Effector memory CD8-positive, alpha-beta T cell (primary cell): ENCODE results near the gene TAF12.
"Not testable (repeated sequence)": the region's sequence is repeated elsewhere in the genome, so short reads cannot be mapped to it uniquely, and the experiment has no call there.

Experiments
- ATAC-seq: fragments of 150-1000 bp; cut with Tn5 transposase; replicated peaks from 2 replicates; pipeline ENCODE4 v1.10.0; 2021; ENCODE audit warnings: mild to moderate bottlenecking, moderate library complexity
- DNase-seq, 3 experiments: peaks; one replicate each; pipeline ENCODE4 v3.0.0; 2021
- H3K27ac Mint-ChIP-seq, 2 donors: one replicate each; pipeline ENCODE4 v1.8.0; 2022; ENCODE audit warnings: mild to moderate bottlenecking in 2 of 2, mixed read lengths in 2 of 2, moderate library complexity in 2 of 2
- H3K27me3 Mint-ChIP-seq, 2 donors: one replicate each; pipeline ENCODE4 v1.8.0; 2022; ENCODE audit warnings: mixed read lengths in 2 of 2
- H3K36me3 Mint-ChIP-seq: one replicate; pipeline ENCODE4 v1.8.0; 2022; ENCODE audit warnings: mild to moderate bottlenecking, moderate library complexity, mixed read lengths; ENCODE audit not compliant: insufficient read depth
- H3K4me1 Mint-ChIP-seq, 2 donors: one replicate each; pipeline ENCODE4 v1.8.0; 2022; ENCODE audit warnings: low read depth in 2 of 2, mixed read lengths in 2 of 2
- H3K4me3 Mint-ChIP-seq, 2 donors: one replicate each; pipeline ENCODE4 v1.8.0; 2022; ENCODE audit warnings: mild to moderate bottlenecking in 2 of 2, mixed read lengths in 2 of 2, moderate library complexity in 2 of 2
- H3K9me3 Mint-ChIP-seq, 2 donors: one replicate each; pipeline ENCODE4 v1.8.0; 2022; ENCODE audit warnings: mixed read lengths in 2 of 2

TAF12 gene

GRCh38 chr1:28586585-28587391 is 56.1 kb downstream of the TAF12 start:
- H3K4me1 Mint-ChIP-seq = peaks cover 8 to 12% of the 10 kb centered on the region in 2 donors
- H3K36me3 Mint-ChIP-seq, H3K9me3 Mint-ChIP-seq, H3K27ac Mint-ChIP-seq, H3K27me3 Mint-ChIP-seq, DNase-seq, ATAC-seq, H3K4me3 Mint-ChIP-seq: not testable (repeated sequence)

- ATAC-seq (no peak), DNase-seq (no peak)
- Mint-ChIP-seq H3K36me3 (peaks cover 49% of the 10 kb centered on the region), H3K9me3 (no peaks in the 10 kb centered on the region), H3K27ac (peak overlapping the region; percentile 63 to 93), H3K27me3 (no peaks in the 10 kb centered on the region), H3K4me3 (peak overlapping the region; percentile 91 to 94), H3K4me1 (peaks cover 38 to 41% of the 10 kb centered on the region in 2 donors)
These were observed 60.6 kb downstream of the TAF12 start for GRCh38 chr1:28582248-28582615.

- Mint-ChIP-seq H3K4me1 (peaks cover 39 to 41% of the 10 kb centered on the region in 2 donors), H3K4me3 (peak overlapping the region; percentile 91 to 94), H3K36me3 (peaks cover 55% of the 10 kb centered on the region), H3K27ac (peak overlapping the region; percentile 63 to 93), H3K9me3 (no peaks in the 10 kb centered on the region), H3K27me3 (no peaks in the 10 kb centered on the region)
- ATAC-seq (peak; percentile 89), DNase-seq (peak; percentile 87 to 92 (median 90))
These were observed 61.2 kb downstream of the TAF12 start for GRCh38 chr1:28581531-28582247.

- H3K27ac Mint-ChIP-seq = peak overlapping the region; percentile 63 to 93
- H3K36me3 Mint-ChIP-seq = peaks cover 62% of the 10 kb centered on the region
- DNase-seq (peak; percentile 50 to 52 (median 50)), ATAC-seq (peak; percentile 62)
- H3K27me3 Mint-ChIP-seq = no peaks in the 10 kb centered on the region
- H3K4me1 Mint-ChIP-seq = peaks cover 39 to 41% of the 10 kb centered on the region in 2 donors
- H3K4me3 Mint-ChIP-seq = peak overlapping the region; percentile 91 to 94
- no peaks in the 10 kb centered on the region for H3K9me3 Mint-ChIP-seq
These were observed 61.9 kb downstream of the TAF12 start for GRCh38 chr1:28580722-28581530.

GRCh38 chr1:28579401-28579800 is 63.5 kb downstream of the TAF12 start:
- H3K9me3 Mint-ChIP-seq = no peaks in the 10 kb centered on the region
- ATAC-seq (no peak), DNase-seq (no peak)
- peak overlapping the region; percentile 91 to 94 for H3K4me3 Mint-ChIP-seq
- peaks cover 39 to 41% of the 10 kb centered on the region in 2 donors for H3K4me1 Mint-ChIP-seq
- H3K27ac Mint-ChIP-seq = peak overlapping the region; percentile 63 to 93
- no peaks in the 10 kb centered on the region for H3K27me3 Mint-ChIP-seq
- peaks cover 76% of the 10 kb centered on the region for H3K36me3 Mint-ChIP-seq

GRCh38 chr1:28578696-28579218 is 64.1 kb downstream of the TAF12 start:
- no peaks in the 10 kb centered on the region for H3K9me3 Mint-ChIP-seq
- H3K4me1 Mint-ChIP-seq = peaks cover 39 to 41% of the 10 kb centered on the region in 2 donors
- ATAC-seq (no peak), DNase-seq (no peak)
- H3K4me3 Mint-ChIP-seq = peak overlapping the region; percentile 19 to 91
- no peaks in the 10 kb centered on the region for H3K27me3 Mint-ChIP-seq
- peaks cover 83% of the 10 kb centered on the region for H3K36me3 Mint-ChIP-seq
- peak overlapping the region; percentile 63 to 77 for H3K27ac Mint-ChIP-seq

GRCh38 chr1:28577738-28578536 is 64.9 kb downstream of the TAF12 start:
- DNase-seq = no peak
- no peaks in the 10 kb centered on the region for H3K27me3 Mint-ChIP-seq
- no peak overlapping the region for H3K4me3 Mint-ChIP-seq
- peaks cover 89% of the 10 kb centered on the region for H3K36me3 Mint-ChIP-seq
- peak overlapping the region; percentile 63 to 77 for H3K27ac Mint-ChIP-seq
- peaks cover 37 to 38% of the 10 kb centered on the region in 2 donors for H3K4me1 Mint-ChIP-seq
- ATAC-seq = no peak
- no peaks in the 10 kb centered on the region for H3K9me3 Mint-ChIP-seq

GRCh38 chr1:28577052-28577678 is 65.7 kb downstream of the TAF12 start:
- peak overlapping the region; percentile 63 to 77 for H3K27ac Mint-ChIP-seq
- ATAC-seq = no peak
- peaks cover 93% of the 10 kb centered on the region for H3K36me3 Mint-ChIP-seq
- H3K27me3 Mint-ChIP-seq = no peaks in the 10 kb centered on the region
- H3K4me3 Mint-ChIP-seq = no peak overlapping the region
- no peaks in the 10 kb centered on the region for H3K9me3 Mint-ChIP-seq
- DNase-seq = no peak
- peaks cover 33 to 35% of the 10 kb centered on the region in 2 donors for H3K4me1 Mint-ChIP-seq

- no peak for ATAC-seq
- Mint-ChIP-seq H3K4me1 (peaks cover 7 to 9% of the 10 kb centered on the region in 2 donors), H3K27me3 (no peaks in the 10 kb centered on the region), H3K36me3 (peaks cover 87% of the 10 kb centered on the region), H3K4me3 (no peak overlapping the region), H3K27ac (no peak overlapping the region), H3K9me3 (no peaks in the 10 kb centered on the region)
- DNase-seq = no peak
These were observed 69.3 kb downstream of the TAF12 start for GRCh38 chr1:28573564-28573963.

- peaks cover 87% of the 10 kb centered on the region for H3K36me3 Mint-ChIP-seq
These were observed 70.0 kb downstream of the TAF12 start for GRCh38 chr1:28572891-28573290.

GRCh38 chr1:28571911-28572310 is 71.0 kb downstream of the TAF12 start:
- Mint-ChIP-seq H3K9me3 (no peaks in the 10 kb centered on the region), H3K4me1 (no peaks in the 10 kb centered on the region), H3K36me3 (peaks cover 87% of the 10 kb centered on the region), H3K4me3 (no peak overlapping the region), H3K27ac (peak overlapping the region in 1 of 2 donors; percentile 19), H3K27me3 (no peaks in the 10 kb centered on the region)
- no peak for ATAC-seq
- no peak for DNase-seq

More at GRCh38 chr1:28572891-28573290, 70.0 kb downstream of the TAF12 start:
- not testable (repeated sequence) for H3K27ac Mint-ChIP-seq, H3K9me3 Mint-ChIP-seq, ATAC-seq, H3K4me1 Mint-ChIP-seq, H3K4me3 Mint-ChIP-seq, DNase-seq, H3K27me3 Mint-ChIP-seq

GRCh38 chr1:28566931-28567330 is 75.9 kb downstream of the TAF12 start:
- H3K9me3 Mint-ChIP-seq = no peaks in the 10 kb centered on the region
- no peak overlapping the region for H3K27ac Mint-ChIP-seq
- DNase-seq (no peak), ATAC-seq (no peak)
- peaks cover 90% of the 10 kb centered on the region for H3K36me3 Mint-ChIP-seq
- no peaks in the 10 kb centered on the region for H3K4me1 Mint-ChIP-seq
- H3K27me3 Mint-ChIP-seq = no peaks in the 10 kb centered on the region
- no peak overlapping the region for H3K4me3 Mint-ChIP-seq
